ENCODE results near the gene MYZAP.

Gene MYZAP

GRCh38 chr15:57591822-57592367, at the start of gene MYZAP:
Gene MYZAP (plus strand): TSS chr15:57591904. CDS start chr15:57592035, 131 bp downstream.
- peak in 1 of 2 experiments; percentile 49 for DNase-seq

GRCh38 chr15:57542505-57542817, 49.2 kb upstream of the MYZAP start:
- no peak for DNase-seq

- DNase-seq: no peak
Observed at GRCh38 chr15:57544848-57545480, 46.7 kb upstream of the MYZAP start.

- DNase-seq: peak; percentile 76 to 96
Observed at GRCh38 chr15:57545995-57546394, 45.7 kb upstream of the MYZAP start.

GRCh38 chr15:57547243-57547755, 44.4 kb upstream of the MYZAP start:
- DNase-seq: peak in 1 of 2 experiments; percentile 28

GRCh38 chr15:57548351-57548750, 43.4 kb upstream of the MYZAP start:
- DNase-seq: no peak

- DNase-seq: no peak
Observed at GRCh38 chr15:57548835-57549234, 42.9 kb upstream of the MYZAP start.

GRCh38 chr15:57549935-57550334, 41.8 kb upstream of the MYZAP start:
- DNase-seq: no peak

GRCh38 chr15:57550640-57551039, 41.1 kb upstream of the MYZAP start:
- DNase-seq: no peak

- no peak for DNase-seq
Observed at GRCh38 chr15:57551715-57552677, 39.7 kb upstream of the MYZAP start.

GRCh38 chr15:57552678-57553334, 38.9 kb upstream of the MYZAP start:
- no peak for DNase-seq

- peak; percentile 76 to 81 for DNase-seq
Observed at GRCh38 chr15:57553526-57553925, 38.2 kb upstream of the MYZAP start.

- peak; percentile 97 to 99 for DNase-seq
Observed at GRCh38 chr15:57554063-57554811, 37.5 kb upstream of the MYZAP start.

GRCh38 chr15:57554812-57555179, 36.9 kb upstream of the MYZAP start:
- no peak for DNase-seq

GRCh38 chr15:57555270-57555669, 36.4 kb upstream of the MYZAP start:
- DNase-seq: peak in 1 of 2 experiments; percentile 77

- DNase-seq: peak; percentile 61 to 89
Observed at GRCh38 chr15:57556040-57556439, 35.7 kb upstream of the MYZAP start.

- DNase-seq: peak; percentile 39 to 72
Observed at GRCh38 chr15:57557267-57557666, 34.4 kb upstream of the MYZAP start.

- DNase-seq: no peak
Observed at GRCh38 chr15:57557810-57558209, 33.9 kb upstream of the MYZAP start.

- DNase-seq: peak; percentile 61 to 73
Observed at GRCh38 chr15:57559875-57560274, 31.8 kb upstream of the MYZAP start.

- peak; percentile 54 to 75 for DNase-seq
Observed at GRCh38 chr15:57561041-57561711, 30.5 kb upstream of the MYZAP start.

GRCh38 chr15:57562196-57562769, 29.4 kb upstream of the MYZAP start:
- DNase-seq: no peak

All from NCI-H524 (cell line).